GM23338 (cell line): Measurements from ENCODE around the gene C12orf60. TPM values are rescaled to one million over a fixed set of nuclear protein-coding genes. Genes with fewer than 3 reads are reported as not detected.

Experiments
- ATAC-seq: fragments of 200-7000 bp; cut with Tn5 transposase; 3 replicates; pipeline ENCODE4 v1.9.1; 2020
- DNase-seq: peaks from one replicate; pipeline ENCODE4 v3.0.0-alpha.2; 2015; ENCODE audit warnings: low spot score
- H2AFZ ChIP-seq: fragments of 200-600 bp; sonication (generic); 2 replicates; pipeline ENCODE4 v1.8.0; 2016; ENCODE audit warnings: antibody characterized with exemption, mild to moderate bottlenecking, moderate library complexity
- H3F3A ChIP-seq: fragments of 200-600 bp; sonication (generic); replicated peaks from 2 replicates; pipeline ENCODE4 v1.8.0; 2017; ENCODE audit warnings: antibody characterized with exemption, mixed run types, low read depth
- H3K27ac ChIP-seq: fragments of 200-600 bp; sonication (generic); 2 replicates; pipeline ENCODE4 v1.6.1; 2016; ENCODE audit warnings: low read depth
- H3K27me3 ChIP-seq: fragments of 200-600 bp; sonication (generic); 2 replicates; pipeline ENCODE4 v1.8.0; 2016; ENCODE audit warnings: mild to moderate bottlenecking, mixed run types, moderate library complexity; ENCODE audit not compliant: insufficient read depth
- H3K36me3 ChIP-seq: fragments of 200-600 bp; sonication (generic); 2 replicates; pipeline ENCODE4 v1.8.0; 2016; ENCODE audit warnings: mild to moderate bottlenecking; ENCODE audit not compliant: insufficient read depth
- H3K4me1 ChIP-seq: fragments of 200-600 bp; sonication (generic); 2 replicates; pipeline ENCODE4 v1.8.0; 2016; ENCODE audit warnings: mild to moderate bottlenecking, moderate library complexity; ENCODE audit not compliant: insufficient read depth
- H3K4me2 ChIP-seq: fragments of 200-600 bp; sonication (generic); 2 replicates; pipeline ENCODE4 v1.7.1; 2017; ENCODE audit warnings: mixed run types
- H3K4me3 ChIP-seq: fragments of 200-600 bp; sonication (generic); 2 replicates; pipeline ENCODE4 v1.6.1; 2016; ENCODE audit warnings: mixed run types
- H3K79me2 ChIP-seq: fragments of 200-600 bp; sonication (generic); replicated peaks from 2 replicates; pipeline ENCODE4 v1.8.0; 2017; ENCODE audit warnings: mild to moderate bottlenecking; ENCODE audit not compliant: insufficient read depth
- H3K9me2 ChIP-seq: fragments of 200-600 bp; sonication (generic); 2 replicates; pipeline ENCODE4 v1.8.0; 2017; ENCODE audit not compliant: insufficient read depth
- H4K20me1 ChIP-seq: fragments of 200-600 bp; sonication (generic); replicated peaks from 2 replicates; pipeline ENCODE4 v1.8.0; 2017; ENCODE audit warnings: mild to moderate bottlenecking; ENCODE audit not compliant: insufficient read depth
- H3K27ac Mint-ChIP-seq: 2 replicates; pipeline ENCODE4 v1.8.0; 2020; ENCODE audit warnings: inconsistent platforms, mild to moderate bottlenecking, moderate library complexity, mixed read lengths
- H3K27me3 Mint-ChIP-seq: 3 replicates; pipeline ENCODE4 v1.8.0; 2022; ENCODE audit warnings: low read depth, mild to moderate bottlenecking, moderate library complexity, mixed read lengths, inconsistent platforms; ENCODE audit not compliant: insufficient read depth, poor library complexity
- H3K36me3 Mint-ChIP-seq: 3 replicates; pipeline ENCODE4 v1.8.0; 2021; ENCODE audit warnings: low read depth, mild to moderate bottlenecking, inconsistent platforms, moderate library complexity, mixed read lengths
- H3K4me1 Mint-ChIP-seq: 3 replicates; pipeline ENCODE4 v1.8.0; 2020; ENCODE audit warnings: mild to moderate bottlenecking, inconsistent platforms, mixed read lengths
- H3K4me3 Mint-ChIP-seq: 3 replicates; pipeline ENCODE4 v1.8.0; 2021; ENCODE audit warnings: moderate library complexity, mild to moderate bottlenecking, inconsistent platforms, mixed read lengths
- H3K9me3 Mint-ChIP-seq: 3 replicates; pipeline ENCODE4 v1.8.0; 2020; ENCODE audit warnings: moderate library complexity, mild to moderate bottlenecking, inconsistent platforms, mixed read lengths
- CREB1 ChIP-seq: fragments of 250-450 bp; sonication (Bioruptor Pico); IDR thresholded peaks from 2 replicates; pipeline ENCODE4 v1.5.0; 2020; ENCODE audit warnings: low read depth, mild to moderate bottlenecking, moderate library complexity
- ETS1 ChIP-seq: IDR thresholded peaks from 2 replicates; pipeline ENCODE4 v1.6.1; 2016; ENCODE audit warnings: antibody characterized with exemption
- EZH2 ChIP-seq: fragments of 200-600 bp; sonication (generic); IDR thresholded peaks from one replicate; pipeline ENCODE4 v1.8.0; 2017; ENCODE audit warnings: antibody characterized with exemption, mild to moderate bottlenecking, low read depth; ENCODE audit not compliant: unreplicated experiment
- EZH2phosphoT487 ChIP-seq: fragments of 200-600 bp; sonication (generic); IDR thresholded peaks from one replicate; pipeline ENCODE4 v1.8.1; 2018; ENCODE audit warnings: antibody characterized with exemption; ENCODE audit not compliant: unreplicated experiment
- JUNB ChIP-seq: IDR thresholded peaks from one replicate; pipeline ENCODE4 v1.6.1; 2016; ENCODE audit warnings: antibody characterized with exemption; ENCODE audit not compliant: unreplicated experiment
- NANOG ChIP-seq: IDR thresholded peaks from 2 replicates; pipeline ENCODE4 v1.6.1; 2016; ENCODE audit warnings: antibody characterized with exemption, borderline replicate concordance
- POLR2AphosphoS5 ChIP-seq: IDR thresholded peaks from 2 replicates; pipeline ENCODE4 v1.6.1; 2016; ENCODE audit warnings: antibody characterized with exemption, low read depth
- STAT1 ChIP-seq: IDR thresholded peaks from one replicate; pipeline ENCODE4 v1.6.1; 2016; ENCODE audit warnings: antibody characterized with exemption; ENCODE audit not compliant: unreplicated experiment
- ZNF114 ChIP-seq: fragments of 250-450 bp; sonication (Bioruptor Pico); IDR thresholded peaks from 2 replicates; pipeline ENCODE4 v1.5.0; 2020; ENCODE audit warnings: mild to moderate bottlenecking, moderate library complexity
- ZNF331 ChIP-seq: fragments of 250-450 bp; sonication (Bioruptor Pico); IDR thresholded peaks from 2 replicates; pipeline ENCODE4 v1.5.0; 2020; ENCODE audit warnings: low read depth, mild to moderate bottlenecking, moderate library complexity
- polyA plus RNA-seq: library from polyadenylated mRNA; unstranded; fragments of >200 nt; fragmentation: Nextera tagmentation; extraction: Ambion mirVana; gene quantifications from 2 replicates; pipeline ENCODE4 v1.2.1, GENCODE V29; 2016
- total RNA-seq: library from RNA; depleted of rRNA; stranded (reverse); fragments of >200 nt; shearing (Covaris generic); gene quantifications from 2 replicates; pipeline ENCODE4 v1.2.3, GENCODE V29; 2014
- TF ChIP-seq, protein P1 (sequence below): fragments of 250-450 bp; sonication (Bioruptor Pico); IDR thresholded peaks from 2 replicates; pipeline ENCODE4 v1.5.0; 2020; ENCODE audit warnings: mild to moderate bottlenecking, moderate library complexity
- TF ChIP-seq, protein P2 (sequence below), 2 experiments: fragments of 200-600 bp in 1 of 2; sonication (generic) in 1 of 2; conservative IDR thresholded peaks; 2 replicates each; pipeline versions ENCODE4 v1.5.1 to v1.6.1; 2016 to 2017; ENCODE audit warnings: antibody characterized with exemption in 2 of 2, low read depth in 2 of 2, mild to moderate bottlenecking in 2 of 2, moderate library complexity in 1 of 2
- TF ChIP-seq, protein P3 (sequence below): IDR thresholded peaks from one replicate; pipeline ENCODE4 v1.6.1; 2018; ENCODE audit warnings: antibody characterized with exemption; ENCODE audit not compliant: unreplicated experiment

The C12orf60 gene
- total and polyA plus RNA-seq, 2 experiments from 2014 or later, result 1.7 to 2.3 TPM

DNA sequence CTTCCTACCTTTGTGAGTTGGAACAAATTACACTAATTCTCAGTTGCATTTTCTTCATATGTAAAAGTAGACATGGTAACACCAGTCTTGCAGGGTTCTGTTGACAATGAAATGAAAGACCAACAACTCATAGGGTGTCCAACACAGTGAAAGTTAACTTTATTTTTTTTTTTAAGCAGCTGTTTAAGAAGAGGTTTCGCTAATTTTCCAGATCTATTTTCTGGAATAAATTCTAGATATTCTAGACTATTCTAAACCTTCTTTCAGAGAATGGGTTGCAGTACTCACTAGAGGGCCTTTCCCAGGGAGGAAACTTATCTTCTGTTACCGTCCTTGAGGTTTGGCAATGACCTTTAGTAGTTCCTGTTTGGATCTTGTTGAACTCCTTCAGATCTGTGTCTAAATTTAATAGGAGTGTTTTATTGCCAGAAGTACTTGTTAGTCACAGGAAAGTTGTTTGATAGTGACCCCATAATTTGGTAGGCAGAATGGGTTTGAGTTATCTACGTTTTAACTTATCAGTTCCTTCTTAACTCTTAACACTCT is 42.6 kb downstream of the C12orf60 start:
- no peaks in the 10 kb centered on the region for H3K36me3 ChIP-seq
- Mint-ChIP-seq H3K27me3 (peaks cover 3% of the 10 kb centered on the region), H3K27ac (no peak overlapping the region), H3K36me3 (no peaks in the 10 kb centered on the region), H3K4me3 (no peak overlapping the region), H3K4me1 (no peaks in the 10 kb centered on the region), H3K9me3 (no peaks in the 10 kb centered on the region)
- H3F3A ChIP-seq, result no peaks in the 10 kb centered on the region
- no peaks in the 10 kb centered on the region for H3K9me2 ChIP-seq
- H3K27ac ChIP-seq, result no peak overlapping the region
- H3K27me3 ChIP-seq, result no peaks in the 10 kb centered on the region
- H3K79me2 ChIP-seq, result no peaks in the 10 kb centered on the region
- no peaks in the 10 kb centered on the region for H3K4me1 ChIP-seq
- no peaks in the 10 kb centered on the region for H4K20me1 ChIP-seq
- H3K4me3 ChIP-seq, result no peak overlapping the region
- peak overlapping the region; percentile 1 for H2AFZ ChIP-seq
- ATAC-seq, result no peak
- TF ChIP-seq, protein P1, sequence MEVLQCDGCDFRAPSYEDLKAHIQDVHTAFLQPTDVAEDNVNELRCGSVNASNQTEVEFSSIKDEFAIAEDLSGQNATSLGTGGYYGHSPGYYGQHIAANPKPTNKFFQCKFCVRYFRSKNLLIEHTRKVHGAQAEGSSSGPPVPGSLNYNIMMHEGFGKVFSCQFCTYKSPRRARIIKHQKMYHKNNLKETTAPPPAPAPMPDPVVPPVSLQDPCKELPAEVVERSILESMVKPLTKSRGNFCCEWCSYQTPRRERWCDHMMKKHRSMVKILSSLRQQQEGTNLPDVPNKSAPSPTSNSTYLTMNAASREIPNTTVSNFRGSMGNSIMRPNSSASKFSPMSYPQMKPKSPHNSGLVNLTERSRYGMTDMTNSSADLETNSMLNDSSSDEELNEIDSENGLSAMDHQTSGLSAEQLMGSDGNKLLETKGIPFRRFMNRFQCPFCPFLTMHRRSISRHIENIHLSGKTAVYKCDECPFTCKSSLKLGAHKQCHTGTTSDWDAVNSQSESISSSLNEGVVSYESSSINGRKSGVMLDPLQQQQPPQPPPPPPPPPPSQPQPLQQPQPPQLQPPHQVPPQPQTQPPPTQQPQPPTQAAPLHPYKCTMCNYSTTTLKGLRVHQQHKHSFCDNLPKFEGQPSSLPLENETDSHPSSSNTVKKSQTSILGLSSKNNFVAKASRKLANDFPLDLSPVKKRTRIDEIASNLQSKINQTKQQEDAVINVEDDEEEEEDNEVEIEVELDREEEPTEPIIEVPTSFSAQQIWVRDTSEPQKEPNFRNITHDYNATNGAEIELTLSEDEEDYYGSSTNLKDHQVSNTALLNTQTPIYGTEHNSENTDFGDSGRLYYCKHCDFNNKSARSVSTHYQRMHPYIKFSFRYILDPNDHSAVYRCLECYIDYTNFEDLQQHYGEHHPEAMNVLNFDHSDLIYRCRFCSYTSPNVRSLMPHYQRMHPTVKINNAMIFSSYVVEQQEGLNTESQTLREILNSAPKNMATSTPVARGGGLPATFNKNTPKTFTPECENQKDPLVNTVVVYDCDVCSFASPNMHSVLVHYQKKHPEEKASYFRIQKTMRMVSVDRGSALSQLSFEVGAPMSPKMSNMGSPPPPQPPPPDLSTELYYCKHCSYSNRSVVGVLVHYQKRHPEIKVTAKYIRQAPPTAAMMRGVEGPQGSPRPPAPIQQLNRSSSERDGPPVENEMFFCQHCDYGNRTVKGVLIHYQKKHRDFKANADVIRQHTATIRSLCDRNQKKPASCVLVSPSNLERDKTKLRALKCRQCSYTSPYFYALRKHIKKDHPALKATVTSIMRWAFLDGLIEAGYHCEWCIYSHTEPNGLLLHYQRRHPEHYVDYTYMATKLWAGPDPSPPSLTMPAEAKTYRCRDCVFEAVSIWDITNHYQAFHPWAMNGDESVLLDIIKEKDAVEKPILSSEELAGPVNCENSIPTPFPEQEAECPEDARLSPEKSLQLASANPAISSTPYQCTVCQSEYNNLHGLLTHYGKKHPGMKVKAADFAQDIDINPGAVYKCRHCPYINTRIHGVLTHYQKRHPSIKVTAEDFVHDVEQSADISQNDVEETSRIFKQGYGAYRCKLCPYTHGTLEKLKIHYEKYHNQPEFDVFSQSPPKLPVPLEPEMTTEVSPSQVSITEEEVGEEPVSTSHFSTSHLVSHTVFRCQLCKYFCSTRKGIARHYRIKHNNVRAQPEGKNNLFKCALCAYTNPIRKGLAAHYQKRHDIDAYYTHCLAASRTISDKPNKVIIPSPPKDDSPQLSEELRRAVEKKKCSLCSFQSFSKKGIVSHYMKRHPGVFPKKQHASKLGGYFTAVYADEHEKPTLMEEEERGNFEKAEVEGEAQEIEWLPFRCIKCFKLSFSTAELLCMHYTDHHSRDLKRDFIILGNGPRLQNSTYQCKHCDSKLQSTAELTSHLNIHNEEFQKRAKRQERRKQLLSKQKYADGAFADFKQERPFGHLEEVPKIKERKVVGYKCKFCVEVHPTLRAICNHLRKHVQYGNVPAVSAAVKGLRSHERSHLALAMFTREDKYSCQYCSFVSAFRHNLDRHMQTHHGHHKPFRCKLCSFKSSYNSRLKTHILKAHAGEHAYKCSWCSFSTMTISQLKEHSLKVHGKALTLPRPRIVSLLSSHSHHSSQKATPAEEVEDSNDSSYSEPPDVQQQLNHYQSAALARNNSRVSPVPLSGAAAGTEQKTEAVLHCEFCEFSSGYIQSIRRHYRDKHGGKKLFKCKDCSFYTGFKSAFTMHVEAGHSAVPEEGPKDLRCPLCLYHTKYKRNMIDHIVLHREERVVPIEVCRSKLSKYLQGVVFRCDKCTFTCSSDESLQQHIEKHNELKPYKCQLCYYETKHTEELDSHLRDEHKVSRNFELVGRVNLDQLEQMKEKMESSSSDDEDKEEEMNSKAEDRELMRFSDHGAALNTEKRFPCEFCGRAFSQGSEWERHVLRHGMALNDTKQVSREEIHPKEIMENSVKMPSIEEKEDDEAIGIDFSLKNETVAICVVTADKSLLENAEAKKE (CRISPR knock-in tag), result no peak
- TF ChIP-seq, protein P2, sequence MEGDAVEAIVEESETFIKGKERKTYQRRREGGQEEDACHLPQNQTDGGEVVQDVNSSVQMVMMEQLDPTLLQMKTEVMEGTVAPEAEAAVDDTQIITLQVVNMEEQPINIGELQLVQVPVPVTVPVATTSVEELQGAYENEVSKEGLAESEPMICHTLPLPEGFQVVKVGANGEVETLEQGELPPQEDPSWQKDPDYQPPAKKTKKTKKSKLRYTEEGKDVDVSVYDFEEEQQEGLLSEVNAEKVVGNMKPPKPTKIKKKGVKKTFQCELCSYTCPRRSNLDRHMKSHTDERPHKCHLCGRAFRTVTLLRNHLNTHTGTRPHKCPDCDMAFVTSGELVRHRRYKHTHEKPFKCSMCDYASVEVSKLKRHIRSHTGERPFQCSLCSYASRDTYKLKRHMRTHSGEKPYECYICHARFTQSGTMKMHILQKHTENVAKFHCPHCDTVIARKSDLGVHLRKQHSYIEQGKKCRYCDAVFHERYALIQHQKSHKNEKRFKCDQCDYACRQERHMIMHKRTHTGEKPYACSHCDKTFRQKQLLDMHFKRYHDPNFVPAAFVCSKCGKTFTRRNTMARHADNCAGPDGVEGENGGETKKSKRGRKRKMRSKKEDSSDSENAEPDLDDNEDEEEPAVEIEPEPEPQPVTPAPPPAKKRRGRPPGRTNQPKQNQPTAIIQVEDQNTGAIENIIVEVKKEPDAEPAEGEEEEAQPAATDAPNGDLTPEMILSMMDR (conservative IDR thresholded peaks at IDR 0.05; ENCODE audit: low read depth in 2 of 2), result no peak
- TF ChIP-seq CREB1 (CRISPR knock-in tag) (no peak), NANOG (no peak), ETS1 (no peak), EZH2 (no peak), JUNB (no peak), ZNF331 (no peak), POLR2AphosphoS5 (no peak), EZH2phosphoT487 (no peak), ZNF114 (no peak), STAT1 (no peak)
- TF ChIP-seq, protein P3, sequence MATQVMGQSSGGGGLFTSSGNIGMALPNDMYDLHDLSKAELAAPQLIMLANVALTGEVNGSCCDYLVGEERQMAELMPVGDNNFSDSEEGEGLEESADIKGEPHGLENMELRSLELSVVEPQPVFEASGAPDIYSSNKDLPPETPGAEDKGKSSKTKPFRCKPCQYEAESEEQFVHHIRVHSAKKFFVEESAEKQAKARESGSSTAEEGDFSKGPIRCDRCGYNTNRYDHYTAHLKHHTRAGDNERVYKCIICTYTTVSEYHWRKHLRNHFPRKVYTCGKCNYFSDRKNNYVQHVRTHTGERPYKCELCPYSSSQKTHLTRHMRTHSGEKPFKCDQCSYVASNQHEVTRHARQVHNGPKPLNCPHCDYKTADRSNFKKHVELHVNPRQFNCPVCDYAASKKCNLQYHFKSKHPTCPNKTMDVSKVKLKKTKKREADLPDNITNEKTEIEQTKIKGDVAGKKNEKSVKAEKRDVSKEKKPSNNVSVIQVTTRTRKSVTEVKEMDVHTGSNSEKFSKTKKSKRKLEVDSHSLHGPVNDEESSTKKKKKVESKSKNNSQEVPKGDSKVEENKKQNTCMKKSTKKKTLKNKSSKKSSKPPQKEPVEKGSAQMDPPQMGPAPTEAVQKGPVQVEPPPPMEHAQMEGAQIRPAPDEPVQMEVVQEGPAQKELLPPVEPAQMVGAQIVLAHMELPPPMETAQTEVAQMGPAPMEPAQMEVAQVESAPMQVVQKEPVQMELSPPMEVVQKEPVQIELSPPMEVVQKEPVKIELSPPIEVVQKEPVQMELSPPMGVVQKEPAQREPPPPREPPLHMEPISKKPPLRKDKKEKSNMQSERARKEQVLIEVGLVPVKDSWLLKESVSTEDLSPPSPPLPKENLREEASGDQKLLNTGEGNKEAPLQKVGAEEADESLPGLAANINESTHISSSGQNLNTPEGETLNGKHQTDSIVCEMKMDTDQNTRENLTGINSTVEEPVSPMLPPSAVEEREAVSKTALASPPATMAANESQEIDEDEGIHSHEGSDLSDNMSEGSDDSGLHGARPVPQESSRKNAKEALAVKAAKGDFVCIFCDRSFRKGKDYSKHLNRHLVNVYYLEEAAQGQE, result no peak
- no peak overlapping the region for H3K4me2 ChIP-seq
- no peak for DNase-seq
